SU-DHL-6 (cell line): ENCODE measurements around the gene CTNND2.

Experiments
- EZH2phosphoT487 ChIP-seq: fragments of 200-600 bp; sonication (generic), shearing (Covaris generic); conservative IDR thresholded peaks from 2 replicates; pipeline ENCODE4 v1.6.1; 2018; ENCODE audit warnings: mild to moderate bottlenecking, antibody characterized with exemption, low read length, moderate library complexity, mixed read lengths
- TF ChIP-seq, protein P1 (sequence below): fragments of 200-600 bp; sonication (generic); IDR thresholded peaks from one replicate; pipeline ENCODE4 v1.5.1; 2017; ENCODE audit warnings: antibody characterized with exemption, mild to moderate bottlenecking, low read length, moderate library complexity; ENCODE audit not compliant: insufficient read depth, poor library complexity, severe bottlenecking

DNA sequence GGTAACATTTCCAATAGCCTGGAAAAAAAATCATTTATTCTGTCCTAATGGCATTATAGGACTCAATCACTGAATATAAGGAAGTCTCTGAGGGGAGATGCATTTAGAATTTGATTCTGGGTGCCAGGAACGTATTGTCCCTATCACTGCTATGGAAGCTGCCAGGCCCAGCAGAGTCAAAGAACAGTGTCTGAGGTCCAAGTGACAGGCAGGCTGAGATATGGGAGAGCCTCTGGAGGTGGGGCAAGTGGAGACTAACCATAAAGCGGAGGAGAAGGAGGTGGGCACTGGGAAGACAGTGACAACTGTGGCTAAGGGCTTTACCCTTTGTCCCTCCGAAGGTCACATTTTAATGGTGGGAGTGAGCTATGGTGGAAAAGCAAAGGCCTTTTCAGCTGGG is 505.5 kb downstream of the CTNND2 start:
- TF ChIP-seq, protein P1, sequence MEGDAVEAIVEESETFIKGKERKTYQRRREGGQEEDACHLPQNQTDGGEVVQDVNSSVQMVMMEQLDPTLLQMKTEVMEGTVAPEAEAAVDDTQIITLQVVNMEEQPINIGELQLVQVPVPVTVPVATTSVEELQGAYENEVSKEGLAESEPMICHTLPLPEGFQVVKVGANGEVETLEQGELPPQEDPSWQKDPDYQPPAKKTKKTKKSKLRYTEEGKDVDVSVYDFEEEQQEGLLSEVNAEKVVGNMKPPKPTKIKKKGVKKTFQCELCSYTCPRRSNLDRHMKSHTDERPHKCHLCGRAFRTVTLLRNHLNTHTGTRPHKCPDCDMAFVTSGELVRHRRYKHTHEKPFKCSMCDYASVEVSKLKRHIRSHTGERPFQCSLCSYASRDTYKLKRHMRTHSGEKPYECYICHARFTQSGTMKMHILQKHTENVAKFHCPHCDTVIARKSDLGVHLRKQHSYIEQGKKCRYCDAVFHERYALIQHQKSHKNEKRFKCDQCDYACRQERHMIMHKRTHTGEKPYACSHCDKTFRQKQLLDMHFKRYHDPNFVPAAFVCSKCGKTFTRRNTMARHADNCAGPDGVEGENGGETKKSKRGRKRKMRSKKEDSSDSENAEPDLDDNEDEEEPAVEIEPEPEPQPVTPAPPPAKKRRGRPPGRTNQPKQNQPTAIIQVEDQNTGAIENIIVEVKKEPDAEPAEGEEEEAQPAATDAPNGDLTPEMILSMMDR, result no peak
- no peak for TF ChIP-seq EZH2phosphoT487
